Mucosa of stomach (tissue), 1 donor: ENCODE measurements around the gene OPCML.

ENCODE experiments used
- H3K27me3 ChIP-seq: one replicate; pipeline ENCODE4 v1.7.0; 2013; ENCODE audit warnings: mild to moderate bottlenecking, low read length; ENCODE audit not compliant: control insufficient read depth, insufficient read depth
- H3K36me3 ChIP-seq: one replicate; pipeline ENCODE4 v1.7.0; 2013; ENCODE audit warnings: low read length; ENCODE audit not compliant: control insufficient read depth, insufficient read depth
- H3K4me1 ChIP-seq: one replicate; pipeline ENCODE4 v1.7.0; 2013; ENCODE audit warnings: mild to moderate bottlenecking, low read length; ENCODE audit not compliant: control insufficient read depth, insufficient read depth
- H3K4me3 ChIP-seq: one replicate; pipeline ENCODE4 v1.7.0; 2013; ENCODE audit warnings: low read length
- H3K9ac ChIP-seq: one replicate; pipeline ENCODE4 v1.7.0; 2013; ENCODE audit warnings: mild to moderate bottlenecking, low read length, moderate library complexity
- H3K9me3 ChIP-seq: one replicate; pipeline ENCODE4 v1.7.0; 2013; ENCODE audit warnings: mild to moderate bottlenecking, low read length, moderate library complexity; ENCODE audit not compliant: control insufficient read depth
- donor health status: Pancreatic carcinoma.

Gene OPCML

GRCh38 chr11:132655187-132655855 lies 877.0 kb downstream of the OPCML start:
- Histone ChIP-seq H3K4me3 (no peak overlapping the region), H3K27me3 (no peaks in the 10 kb centered on the region)

GRCh38 chr11:132653237-132653636 lies 879.1 kb downstream of the OPCML start:
- no peaks in the 10 kb centered on the region for H3K36me3 ChIP-seq
- no peaks in the 10 kb centered on the region for H3K9me3 ChIP-seq
- H3K4me3 ChIP-seq: no peak overlapping the region
- no peaks in the 10 kb centered on the region for H3K27me3 ChIP-seq
- H3K9ac ChIP-seq: no peak overlapping the region
- H3K4me1 ChIP-seq: no peaks in the 10 kb centered on the region

More at GRCh38 chr11:132655187-132655855, 877.0 kb downstream of the OPCML start:
- H3K9me3 ChIP-seq: no peaks in the 10 kb centered on the region
- H3K36me3 ChIP-seq: no peaks in the 10 kb centered on the region
- no peaks in the 10 kb centered on the region for H3K4me1 ChIP-seq
- H3K9ac ChIP-seq: no peak overlapping the region

- Histone ChIP-seq H3K27me3 (no peaks in the 10 kb centered on the region), H3K9ac (no peak overlapping the region), H3K4me3 (no peak overlapping the region), H3K4me1 (no peaks in the 10 kb centered on the region), H3K9me3 (no peaks in the 10 kb centered on the region), H3K36me3 (no peaks in the 10 kb centered on the region)
Measured at GRCh38 chr11:132650969-132651720, 881.2 kb downstream of the OPCML start.

GRCh38 chr11:132649277-132649676 lies 883.0 kb downstream of the OPCML start:
- Histone ChIP-seq H3K9me3 (no peaks in the 10 kb centered on the region), H3K36me3 (no peaks in the 10 kb centered on the region), H3K4me1 (no peaks in the 10 kb centered on the region), H3K27me3 (no peaks in the 10 kb centered on the region), H3K4me3 (no peak overlapping the region), H3K9ac (no peak overlapping the region)

- Histone ChIP-seq H3K9me3 (no peaks in the 10 kb centered on the region), H3K27me3 (no peaks in the 10 kb centered on the region), H3K4me3 (no peak overlapping the region), H3K36me3 (no peaks in the 10 kb centered on the region), H3K4me1 (no peaks in the 10 kb centered on the region), H3K9ac (no peak overlapping the region)
Measured at GRCh38 chr11:132648851-132649250, 883.5 kb downstream of the OPCML start.

- no peaks in the 10 kb centered on the region for H3K9me3 ChIP-seq
Measured at GRCh38 chr11:132646890-132647289, 885.4 kb downstream of the OPCML start.

GRCh38 chr11:132644520-132645239 lies 887.6 kb downstream of the OPCML start:
- Histone ChIP-seq H3K36me3 (no peaks in the 10 kb centered on the region), H3K4me3 (no peak overlapping the region), H3K9me3 (no peaks in the 10 kb centered on the region), H3K4me1 (no peaks in the 10 kb centered on the region), H3K27me3 (no peaks in the 10 kb centered on the region), H3K9ac (no peak overlapping the region)

More at GRCh38 chr11:132646890-132647289, 885.4 kb downstream of the OPCML start:
- no peak overlapping the region for H3K9ac ChIP-seq
- no peaks in the 10 kb centered on the region for H3K36me3 ChIP-seq
- H3K4me1 ChIP-seq: no peaks in the 10 kb centered on the region
- no peaks in the 10 kb centered on the region for H3K27me3 ChIP-seq
- no peak overlapping the region for H3K4me3 ChIP-seq

- Histone ChIP-seq H3K27me3 (no peaks in the 10 kb centered on the region), H3K36me3 (no peaks in the 10 kb centered on the region), H3K9ac (no peak overlapping the region), H3K4me1 (no peaks in the 10 kb centered on the region), H3K9me3 (no peaks in the 10 kb centered on the region), H3K4me3 (no peak overlapping the region)
Measured at GRCh38 chr11:132643239-132643638, 889.1 kb downstream of the OPCML start.

GRCh38 chr11:132640952-132641351 lies 891.3 kb downstream of the OPCML start:
- Histone ChIP-seq H3K4me1 (no peaks in the 10 kb centered on the region), H3K4me3 (no peak overlapping the region), H3K9me3 (no peaks in the 10 kb centered on the region), H3K9ac (no peak overlapping the region), H3K27me3 (no peaks in the 10 kb centered on the region), H3K36me3 (no peaks in the 10 kb centered on the region)

- no peak overlapping the region for H3K4me3 ChIP-seq
- H3K36me3 ChIP-seq: no peaks in the 10 kb centered on the region
- no peaks in the 10 kb centered on the region for H3K9me3 ChIP-seq
- H3K9ac ChIP-seq: no peak overlapping the region
- H3K27me3 ChIP-seq: no peaks in the 10 kb centered on the region
- no peaks in the 10 kb centered on the region for H3K4me1 ChIP-seq
Measured at GRCh38 chr11:132639986-132640385, 892.3 kb downstream of the OPCML start.

- no peaks in the 10 kb centered on the region for H3K27me3 ChIP-seq
- H3K4me3 ChIP-seq: no peak overlapping the region
- H3K9ac ChIP-seq: no peak overlapping the region
- no peaks in the 10 kb centered on the region for H3K9me3 ChIP-seq
- no peaks in the 10 kb centered on the region for H3K36me3 ChIP-seq
- no peaks in the 10 kb centered on the region for H3K4me1 ChIP-seq
Measured at GRCh38 chr11:132639403-132639802, 892.9 kb downstream of the OPCML start.

GRCh38 chr11:132638423-132638822 lies 893.9 kb downstream of the OPCML start:
- H3K4me3 ChIP-seq: no peak overlapping the region
- no peak overlapping the region for H3K9ac ChIP-seq
- no peaks in the 10 kb centered on the region for H3K4me1 ChIP-seq
- no peaks in the 10 kb centered on the region for H3K27me3 ChIP-seq
- no peaks in the 10 kb centered on the region for H3K9me3 ChIP-seq
- no peaks in the 10 kb centered on the region for H3K36me3 ChIP-seq
